Measurements from ENCODE around the gene KAZN. TPM values are rescaled to one million over a fixed set of nuclear protein-coding genes. Genes with fewer than 3 reads are reported as not detected.

Gene KAZN
- polyA plus RNA-seq, 1 donor from 2014 or later = 20.6 TPM

GRCh38 chr1:14634486-14634885 lies 36.0 kb downstream of the KAZN start:
- Histone ChIP-seq H3K9me2 (ENCODE audit: insufficient read depth, low read length) (no peaks in the 10 kb centered on the region), H4K20me1 (ENCODE audit: insufficient read depth) (no peaks in the 10 kb centered on the region), H2AFZ (ENCODE audit: low read depth, low read length) (no peak overlapping the region), H3K79me2 (replicated peaks; ENCODE audit: insufficient read depth, low read length) (peaks cover 30% of the 10 kb centered on the region), H3K36me3 (ENCODE audit: insufficient read depth, low read length) (no peaks in the 10 kb centered on the region), H3K27ac (ENCODE audit: low read length) (no peak overlapping the region), H3K4me3 (ENCODE audit: low read length) (no peak overlapping the region), H3K9me3 (ENCODE audit: low read length) (no peaks in the 10 kb centered on the region), H3K9ac (ENCODE audit: low read length) (no peak overlapping the region), H3K27me3 (ENCODE audit: insufficient read depth, low read depth, low read length) (no peaks in the 10 kb centered on the region), H3K4me2 (ENCODE audit: low read length) (no peak overlapping the region), H3F3A (ENCODE audit: insufficient read depth, low read length, poor library complexity, severe bottlenecking) (no peaks in the 10 kb centered on the region)
- TF ChIP-seq CTCF (IDR thresholded peaks at IDR 0.05; ENCODE audit: poor library complexity, severe bottlenecking) = no peak
- TF ChIP-seq MXI1 (conservative IDR thresholded peaks at IDR 0.05; ENCODE audit: poor library complexity, severe bottlenecking) = no peak
- TF ChIP-seq REST (IDR thresholded peaks at IDR 0.05; ENCODE audit: borderline replicate concordance) = no peak
- no peak for TF ChIP-seq RAD21 (conservative IDR thresholded peaks at IDR 0.05)
- no peak for TF ChIP-seq EZH2 (IDR thresholded peaks at IDR 0.05; ENCODE audit: borderline replicate concordance, insufficient read depth, low read length, poor library complexity, severe bottlenecking)
- no peak for TF ChIP-seq TAF1 (IDR thresholded peaks at IDR 0.05; ENCODE audit: low read depth)
- TF ChIP-seq EP300 (conservative IDR thresholded peaks at IDR 0.05; ENCODE audit: poor library complexity, severe bottlenecking) = no peak

- Histone ChIP-seq H3F3A (ENCODE audit: insufficient read depth, low read length, poor library complexity, severe bottlenecking) (no peaks in the 10 kb centered on the region), H3K27ac (ENCODE audit: low read length) (no peak overlapping the region), H2AFZ (ENCODE audit: low read depth, low read length) (no peak overlapping the region), H4K20me1 (ENCODE audit: insufficient read depth) (no peaks in the 10 kb centered on the region), H3K9ac (ENCODE audit: low read length) (no peak overlapping the region), H3K9me2 (ENCODE audit: insufficient read depth, low read length) (no peaks in the 10 kb centered on the region), H3K36me3 (ENCODE audit: insufficient read depth, low read length) (no peaks in the 10 kb centered on the region), H3K4me2 (ENCODE audit: low read length) (no peak overlapping the region), H3K9me3 (ENCODE audit: low read length) (no peaks in the 10 kb centered on the region), H3K79me2 (replicated peaks; ENCODE audit: insufficient read depth, low read length) (peaks cover 25% of the 10 kb centered on the region), H3K27me3 (ENCODE audit: insufficient read depth, low read depth, low read length) (no peaks in the 10 kb centered on the region), H3K4me3 (ENCODE audit: low read length) (no peak overlapping the region)
- TF ChIP-seq EZH2 (IDR thresholded peaks at IDR 0.05; ENCODE audit: borderline replicate concordance, insufficient read depth, low read length, poor library complexity, severe bottlenecking) = no peak
- TF ChIP-seq EP300 (conservative IDR thresholded peaks at IDR 0.05; ENCODE audit: poor library complexity, severe bottlenecking) = no peak
- TF ChIP-seq CTCF (IDR thresholded peaks at IDR 0.05; ENCODE audit: poor library complexity, severe bottlenecking) = no peak
- no peak for TF ChIP-seq SMC3 (conservative IDR thresholded peaks at IDR 0.05; ENCODE audit: poor library complexity)
- no peak for TF ChIP-seq RAD21 (conservative IDR thresholded peaks at IDR 0.05)
- TF ChIP-seq POLR2AphosphoS5 (IDR thresholded peaks at IDR 0.05) = no peak
- TF ChIP-seq REST (IDR thresholded peaks at IDR 0.05; ENCODE audit: borderline replicate concordance) = no peak
- no peak for TF ChIP-seq TAF1 (IDR thresholded peaks at IDR 0.05; ENCODE audit: low read depth)
- no peak for TF ChIP-seq MXI1 (conservative IDR thresholded peaks at IDR 0.05; ENCODE audit: poor library complexity, severe bottlenecking)
These were observed 36.9 kb downstream of the KAZN start for GRCh38 chr1:14635421-14635820.
